Adrenal gland (tissue), 12 donors: ENCODE data around the gene RAMACL. TPM values are rescaled to one million over a fixed set of nuclear protein-coding genes. Genes with fewer than 3 reads are reported as not detected.
A peak's percentile ranks its signal among the peaks of the same experiment; 100 is the strongest.

Experiments
- DNase-seq, 7 donors: peaks; one replicate each; pipeline ENCODE4 v3.0.0-alpha.2; 2019 to 2020
- H3K27ac ChIP-seq, 5 donors: fragments of 200-600 bp; sonication (generic) in 4 of 5; 1 replicate in 3 of 5; 2 replicates in 2 of 5; pipeline versions ENCODE4 v1.5.1 to v1.8.0; 2016 to 2020; ENCODE audit warnings: mild to moderate bottlenecking in 1 of 5
- H3K27me3 ChIP-seq: fragments of 200-600 bp; 2 replicates; pipeline ENCODE4 v1.8.0; 2021
- H3K36me3 ChIP-seq, 2 donors: fragments of 200-600 bp; replicated peaks in 1 of 2; 1 replicate in 1 of 2; 2 replicates in 1 of 2; pipeline versions ENCODE4 v1.5.1 to v1.8.0; 2018 to 2022
- H3K4me1 ChIP-seq, 2 donors: fragments of 200-600 bp; replicated peaks in 1 of 2; 1 replicate in 1 of 2; 2 replicates in 1 of 2; pipeline versions ENCODE4 v1.5.1 to v1.8.0; 2018 to 2021
- H3K4me3 ChIP-seq, 4 donors: fragments of 200-600 bp; sonication (generic) in 3 of 4; one replicate each; pipeline ENCODE4 v1.5.1; 2016 to 2018
- H3K9me3 ChIP-seq, 3 donors: fragments of 200-600 bp; sonication (generic) in 1 of 3; replicated peaks in 1 of 3; 1 replicate in 2 of 3; 2 replicates in 1 of 3; pipeline versions ENCODE4 v1.5.1 to v1.8.0; 2016 to 2021
- CTCF ChIP-seq, 6 experiments: fragments of 450-650 bp in 4 of 6; fragments of 200-600 bp in 2 of 6; sonication (generic) in 1 of 6; IDR thresholded peaks; 1 replicate in 5 of 6; 2 replicates in 1 of 6; pipeline versions ENCODE4 v1.5.1 to v1.8.0; 2016 to 2021; ENCODE audit warnings: antibody characterized with exemption in 6 of 6, mild to moderate bottlenecking in 2 of 6, moderate library complexity in 1 of 6
- POLR2A ChIP-seq, 2 donors: fragments of 450-650 bp; IDR thresholded peaks; one replicate each; pipeline ENCODE4 v1.6.1; 2017; ENCODE audit warnings: antibody characterized with exemption in 2 of 2, mild to moderate bottlenecking in 2 of 2, moderate library complexity in 1 of 2
- WGBS, 4 donors: extraction: QIAGEN DNeasy Blood & Tissue Kit in 2 of 4; methylation state at CpG; one replicate each; pipeline versions ENCODE4 v1.1.5 to v1.1.7; 2013 to 2017; 5-methylcytosine and 5-hydroxymethylcytosine counted together
- intact Hi-C, 2 donors: fragments of 100-400 bp; cut with DNase I; formaldehyde crosslinking; loops; one replicate each; pipeline versions ENCODE4 v1.14.1 to v1.15.0; 2022 to 2023
- polyA plus RNA-seq, 3 donors: library from polyadenylated mRNA; stranded (reverse); fragments of 200-250 nt in 2 of 3; fragments of 350-450 nt in 1 of 3; fragmentation: Illumina TruSeq in 1 of 3; extraction: RNeasy Lipid Tissue Mini Kit (QIAGEN cat#74804) in 1 of 3; gene quantifications; one replicate each; pipeline ENCODE4 v1.2.3, GENCODE V29; 2013 to 2014
- total RNA-seq, 9 donors: library from RNA; depleted of rRNA in 4 of 9; stranded (reverse); fragments of >200 nt in 4 of 9; fragments of 120-200 nt in 1 of 9; fragmentation: NEBNext Ultra II Directional in 1 of 9; extraction: Animal tissue kit (Norgen Biotek cat#: 25700) in 1 of 9; gene quantifications; one replicate each; pipeline versions ENCODE4 v1.1.0 to v1.2.4, GENCODE V29; 2013 to 2023
- donor health status: healthy with polysubstance abuse.
- donor health status: Bipolar disorder and iron deficiency.
- donor health status: DM: yes; HTN: yes; CAD: no.
- donor health status: DM: no; HTN: no; CAD: no.
- donor health status: DM: no; HTN: no; CAD: no.
- donor health status: DM: yes; HTN: yes; CAD: no.

RAMACL gene
- total and polyA plus RNA-seq, 12 donors, result 0.14 to 4.2 (median 0.46) TPM

- 92 to 95% (median 93%) methylated on average over 16 to 17 of the region's 17 CpGs for WGBS, 4 donors
- TF ChIP-seq CTCF (IDR thresholded peaks at IDR 0.05), result no peak
- TF ChIP-seq POLR2A (IDR thresholded peaks at IDR 0.05), result no peak
These were observed 6.1 kb downstream of the RAMACL start for GRCh38 chr6:166580076-166581050.

GRCh38 chr6:166579237-166579850, 7.1 kb downstream of the RAMACL start:
- H3K36me3 ChIP-seq, result no peaks in the 10 kb centered on the region
- intact Hi-C loops, result no loop called here
- TF ChIP-seq POLR2A (IDR thresholded peaks at IDR 0.05) (no peak), CTCF (IDR thresholded peaks at IDR 0.05) (no peak)
- H3K27me3 ChIP-seq, result no peaks in the 10 kb centered on the region
- no peak overlapping the region for H3K4me3 ChIP-seq
- H3K27ac ChIP-seq, result no peak overlapping the region
- H3K9me3 ChIP-seq, result no peaks in the 10 kb centered on the region
- no peaks in the 10 kb centered on the region for H3K4me1 ChIP-seq
- no peak for DNase-seq
- 83 to 95% (median 88%) methylated on average over 9 of the region's 9 CpGs for WGBS, 4 donors

More at GRCh38 chr6:166580076-166581050, 6.1 kb downstream of the RAMACL start:
- DNase-seq, result no peak
- Histone ChIP-seq H3K4me3 (no peak overlapping the region), H3K27ac (no peak overlapping the region), H3K9me3 (no peaks in the 10 kb centered on the region), H3K27me3 (no peaks in the 10 kb centered on the region), H3K36me3 (no peaks in the 10 kb centered on the region), H3K4me1 (no peaks in the 10 kb centered on the region)
- intact Hi-C loops, result no loop called here

- WGBS, 4 donors, result 92 to 95% (median 93%) methylated on average over 15 of the region's 15 CpGs
- intact Hi-C loops, result no loop called here
- no peak for TF ChIP-seq CTCF (IDR thresholded peaks at IDR 0.05)
- TF ChIP-seq POLR2A (IDR thresholded peaks at IDR 0.05), result no peak
- no peak overlapping the region for H3K4me3 ChIP-seq
- H3K27ac ChIP-seq, result no peak overlapping the region
- H3K9me3 ChIP-seq, result no peaks in the 10 kb centered on the region
- no peaks in the 10 kb centered on the region for H3K36me3 ChIP-seq
- no peak for DNase-seq
- H3K4me1 ChIP-seq, result no peaks in the 10 kb centered on the region
- no peaks in the 10 kb centered on the region for H3K27me3 ChIP-seq
These were observed 7.8 kb downstream of the RAMACL start for GRCh38 chr6:166578536-166579236.

- no peak overlapping the region for H3K27ac ChIP-seq
- no peaks in the 10 kb centered on the region for H3K27me3 ChIP-seq
- H3K9me3 ChIP-seq, result no peaks in the 10 kb centered on the region
- intact Hi-C loops, result no loop called here
- DNase-seq, result peak in 1 of 7 donors; percentile 29
- no peaks in the 10 kb centered on the region for H3K36me3 ChIP-seq
- no peaks in the 10 kb centered on the region for H3K4me1 ChIP-seq
- WGBS, 4 donors, result 67 to 89% (median 85%) methylated on average over 11 of the region's 11 CpGs
- TF ChIP-seq CTCF (IDR thresholded peaks at IDR 0.05), result no peak
- no peak for TF ChIP-seq POLR2A (IDR thresholded peaks at IDR 0.05)
- no peak overlapping the region for H3K4me3 ChIP-seq
These were observed 11.3 kb downstream of the RAMACL start for GRCh38 chr6:166575205-166575604.
